Activated naive CD4-positive, alpha-beta T cell treated with anti-CD3 and anti-CD28 coated beads, Interleukin-2, amount 50 U/mL, for 24 hours (primary cell): ENCODE results near the gene CDH2.

Experiments used
- H3K27ac Mint-ChIP-seq: one replicate; pipeline ENCODE4 v1.8.0; 2021; ENCODE audit warnings: mild to moderate bottlenecking, mixed read lengths
- H3K27me3 Mint-ChIP-seq: one replicate; pipeline ENCODE4 v1.8.0; 2021; ENCODE audit warnings: mixed read lengths
- H3K36me3 Mint-ChIP-seq: one replicate; pipeline ENCODE4 v1.8.0; 2021; ENCODE audit warnings: mixed read lengths
- H3K4me1 Mint-ChIP-seq: one replicate; pipeline ENCODE4 v1.8.0; 2021; ENCODE audit warnings: mixed read lengths
- H3K4me3 Mint-ChIP-seq: one replicate; pipeline ENCODE4 v1.8.0; 2021; ENCODE audit warnings: mild to moderate bottlenecking, mixed read lengths
- H3K9me3 Mint-ChIP-seq: one replicate; pipeline ENCODE4 v1.8.0; 2021; ENCODE audit warnings: mixed read lengths

Gene CDH2

GRCh38 chr18:28152354-28152753 lies 24.6 kb downstream of the CDH2 start:
- no peaks in the 10 kb centered on the region for H3K9me3 Mint-ChIP-seq
- H3K27ac Mint-ChIP-seq, result no peak overlapping the region

GRCh38 chr18:28151434-28151833 lies 25.5 kb downstream of the CDH2 start:
- no peak overlapping the region for H3K27ac Mint-ChIP-seq
- no peaks in the 10 kb centered on the region for H3K9me3 Mint-ChIP-seq
- no peaks in the 10 kb centered on the region for H3K4me1 Mint-ChIP-seq
- no peaks in the 10 kb centered on the region for H3K27me3 Mint-ChIP-seq
- no peaks in the 10 kb centered on the region for H3K36me3 Mint-ChIP-seq
- H3K4me3 Mint-ChIP-seq, result no peak overlapping the region

More at GRCh38 chr18:28152354-28152753, 24.6 kb downstream of the CDH2 start:
- Mint-ChIP-seq H3K36me3 (no peaks in the 10 kb centered on the region), H3K4me3 (no peak overlapping the region), H3K27me3 (no peaks in the 10 kb centered on the region), H3K4me1 (no peaks in the 10 kb centered on the region)

GRCh38 chr18:28150925-28151324 lies 26.0 kb downstream of the CDH2 start:
- Mint-ChIP-seq H3K9me3 (no peaks in the 10 kb centered on the region), H3K4me1 (no peaks in the 10 kb centered on the region), H3K36me3 (no peaks in the 10 kb centered on the region), H3K27me3 (no peaks in the 10 kb centered on the region), H3K27ac (no peak overlapping the region), H3K4me3 (no peak overlapping the region)

DNA sequence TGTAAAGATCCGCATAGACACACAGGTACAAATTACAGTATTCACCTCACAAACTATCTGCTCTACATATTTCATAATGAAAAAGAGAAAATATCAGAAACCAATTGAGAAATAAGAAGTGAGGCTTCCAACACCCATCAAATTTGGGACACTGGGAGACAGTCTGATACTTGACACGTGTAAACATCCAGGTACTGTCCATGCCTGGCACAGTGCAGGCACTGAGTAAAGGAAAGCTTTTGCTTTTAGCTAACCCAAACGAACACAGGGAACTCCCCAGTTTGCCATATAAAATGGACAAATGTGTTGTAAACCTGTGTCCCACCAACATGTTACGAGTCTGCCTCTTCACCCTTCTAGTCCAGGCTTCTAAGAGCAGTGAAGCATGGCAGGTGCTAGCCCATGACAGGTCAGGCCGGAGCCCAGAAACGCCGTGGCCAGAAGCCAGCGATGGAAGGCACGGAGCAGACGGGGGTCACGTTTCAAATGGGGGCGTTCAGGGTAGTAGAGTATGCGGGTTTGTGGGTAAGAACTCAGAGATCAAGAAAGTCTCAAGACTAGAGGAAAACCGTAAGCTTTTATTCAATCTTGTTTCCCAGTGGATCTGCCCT lies 27.0 kb downstream of the CDH2 start:
- Mint-ChIP-seq H3K9me3 (no peaks in the 10 kb centered on the region), H3K27me3 (no peaks in the 10 kb centered on the region), H3K4me3 (no peak overlapping the region), H3K4me1 (no peaks in the 10 kb centered on the region), H3K36me3 (no peaks in the 10 kb centered on the region), H3K27ac (no peak overlapping the region)

DNA sequence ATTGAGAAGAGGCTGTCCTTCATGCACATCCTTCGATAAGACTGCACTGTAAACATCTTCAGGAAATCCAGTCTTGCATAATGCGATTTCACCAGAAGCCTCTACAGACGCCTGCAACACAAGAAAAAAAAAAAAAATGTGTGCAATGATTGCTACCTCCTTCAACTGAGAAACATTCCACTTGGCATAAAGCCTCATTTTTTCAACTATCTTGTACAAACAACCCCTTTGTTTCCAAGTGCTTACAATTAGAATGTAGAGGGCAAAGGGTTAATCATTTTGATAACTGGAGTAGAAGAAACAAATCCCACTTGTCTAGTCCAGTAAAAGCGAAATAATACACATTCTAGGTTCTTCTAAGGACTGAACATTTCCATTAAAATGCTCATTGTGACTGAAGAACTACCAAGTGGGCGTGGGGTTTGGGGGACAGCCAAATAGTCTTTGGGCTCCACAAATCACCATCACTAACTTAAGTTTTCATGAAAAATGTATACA lies 29.2 kb downstream of the CDH2 start:
- no peaks in the 10 kb centered on the region for H3K36me3 Mint-ChIP-seq
- H3K27ac Mint-ChIP-seq, result no peak overlapping the region
- no peaks in the 10 kb centered on the region for H3K27me3 Mint-ChIP-seq
- no peak overlapping the region for H3K4me3 Mint-ChIP-seq
- no peaks in the 10 kb centered on the region for H3K9me3 Mint-ChIP-seq
- H3K4me1 Mint-ChIP-seq, result no peaks in the 10 kb centered on the region

DNA sequence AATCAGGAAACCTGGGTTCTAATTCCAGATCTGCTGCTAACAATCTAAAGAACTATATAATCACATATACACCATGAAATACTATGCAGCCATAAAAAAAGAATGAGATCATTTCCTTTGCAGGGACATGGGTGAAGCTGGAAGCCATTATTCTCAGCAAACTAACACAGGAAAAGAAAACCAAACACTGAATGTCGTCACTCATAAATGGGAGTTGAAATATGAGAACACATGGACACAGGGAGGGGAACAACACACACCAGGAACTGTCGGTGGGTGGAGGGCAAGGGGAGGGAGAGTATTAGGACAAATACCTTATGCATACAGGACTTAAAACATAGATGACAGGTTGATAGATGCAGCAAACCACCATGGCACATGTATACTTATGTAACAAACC lies 33.2 kb downstream of the CDH2 start:
- H3K9me3 Mint-ChIP-seq, result no peaks in the 10 kb centered on the region
- no peak overlapping the region for H3K27ac Mint-ChIP-seq
- H3K4me1 Mint-ChIP-seq, result no peaks in the 10 kb centered on the region
- no peak overlapping the region for H3K4me3 Mint-ChIP-seq
- H3K36me3 Mint-ChIP-seq, result no peaks in the 10 kb centered on the region
- no peaks in the 10 kb centered on the region for H3K27me3 Mint-ChIP-seq

DNA sequence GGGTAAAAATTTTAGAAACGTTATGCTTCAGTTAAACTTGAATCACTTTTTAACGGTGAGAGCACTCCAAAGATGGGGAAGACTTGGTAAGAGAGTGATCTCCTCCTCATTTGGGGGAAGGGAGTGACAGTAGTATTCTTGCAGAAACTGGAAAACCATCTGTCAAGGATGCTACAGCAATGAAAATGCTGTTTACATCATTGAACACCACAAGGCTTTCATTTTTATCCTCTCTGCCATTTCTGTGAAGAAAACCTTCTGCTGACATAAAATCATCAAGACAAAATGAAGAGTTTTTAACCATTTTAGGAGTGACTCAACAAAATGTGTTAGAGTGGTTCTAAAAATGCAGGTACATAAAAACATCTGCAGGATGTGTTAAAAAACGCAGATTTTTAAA lies 38.1 kb downstream of the CDH2 start:
- Mint-ChIP-seq H3K27me3 (no peaks in the 10 kb centered on the region), H3K36me3 (no peaks in the 10 kb centered on the region), H3K9me3 (peaks cover 4% of the 10 kb centered on the region), H3K4me1 (no peaks in the 10 kb centered on the region), H3K27ac (no peak overlapping the region), H3K4me3 (no peak overlapping the region)

DNA sequence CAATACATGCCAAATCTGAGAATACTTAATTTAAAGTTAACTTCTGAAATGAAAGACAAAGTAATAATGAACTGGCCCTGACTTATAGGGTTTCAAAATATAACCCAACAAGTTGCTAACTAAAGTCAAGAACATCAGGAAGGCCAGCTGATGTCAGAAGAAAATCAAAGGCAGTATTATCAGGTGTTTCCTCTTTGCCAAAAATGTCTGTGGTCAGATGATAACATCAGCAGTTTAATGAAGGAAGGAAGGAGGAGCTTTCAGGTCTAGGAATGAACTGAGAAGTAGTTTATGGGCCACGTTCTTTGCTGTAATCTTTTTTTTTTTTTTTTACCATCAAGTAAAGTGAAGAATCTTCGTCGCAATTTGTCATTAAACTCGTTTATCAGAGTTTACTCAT lies 40.9 kb downstream of the CDH2 start:
- Mint-ChIP-seq H3K27me3 (no peaks in the 10 kb centered on the region), H3K27ac (no peak overlapping the region), H3K9me3 (peaks cover 4% of the 10 kb centered on the region), H3K36me3 (no peaks in the 10 kb centered on the region), H3K4me1 (no peaks in the 10 kb centered on the region), H3K4me3 (no peak overlapping the region)

DNA sequence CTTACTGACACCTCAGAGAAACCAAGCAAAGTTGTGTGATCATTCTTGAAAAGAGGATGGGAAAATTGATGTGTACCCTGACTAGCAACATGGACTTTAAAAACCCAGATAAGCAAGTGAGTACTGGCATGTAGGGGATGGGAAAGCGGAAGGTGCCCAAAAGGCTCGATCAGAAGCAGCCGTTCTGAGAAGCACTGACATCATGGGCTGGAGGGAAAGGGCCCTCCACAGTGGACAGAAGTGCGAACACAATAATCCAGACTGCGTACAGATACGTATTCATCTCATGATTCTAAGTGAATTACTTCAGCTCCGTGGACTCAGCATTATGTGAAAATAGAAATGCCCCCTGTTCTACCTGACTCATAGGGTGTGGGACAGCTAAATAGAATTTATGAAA lies 42.2 kb downstream of the CDH2 start:
- H3K27ac Mint-ChIP-seq, result no peak overlapping the region
- H3K4me1 Mint-ChIP-seq, result no peaks in the 10 kb centered on the region
- H3K27me3 Mint-ChIP-seq, result no peaks in the 10 kb centered on the region
- peaks cover 4% of the 10 kb centered on the region for H3K9me3 Mint-ChIP-seq
- no peaks in the 10 kb centered on the region for H3K36me3 Mint-ChIP-seq
- no peak overlapping the region for H3K4me3 Mint-ChIP-seq

DNA sequence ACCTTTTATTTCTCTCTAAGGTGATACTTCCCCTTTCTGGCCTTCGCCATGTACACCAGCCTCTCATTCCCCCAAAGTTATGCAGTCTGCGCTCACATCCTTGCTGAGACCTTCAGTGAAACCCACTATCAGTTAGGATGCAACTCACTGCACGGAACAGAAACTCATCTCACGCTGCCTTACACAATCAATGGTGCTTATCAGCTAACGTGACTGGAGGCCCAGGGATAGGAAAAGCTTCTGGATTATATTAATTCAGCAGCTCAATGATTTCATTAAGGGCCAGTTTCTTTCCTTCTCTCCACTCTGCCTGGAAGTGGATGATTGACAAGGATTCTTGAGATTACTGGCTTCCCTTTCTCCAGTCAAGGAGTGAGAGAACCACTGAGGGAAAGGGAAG lies 44.8 kb downstream of the CDH2 start:
- no peaks in the 10 kb centered on the region for H3K4me1 Mint-ChIP-seq
- H3K27me3 Mint-ChIP-seq, result no peaks in the 10 kb centered on the region
- H3K4me3 Mint-ChIP-seq, result no peak overlapping the region
- peaks cover 4% of the 10 kb centered on the region for H3K9me3 Mint-ChIP-seq
- no peaks in the 10 kb centered on the region for H3K36me3 Mint-ChIP-seq
- H3K27ac Mint-ChIP-seq, result no peak overlapping the region

GRCh38 chr18:28128659-28128980 lies 48.3 kb downstream of the CDH2 start:
- Mint-ChIP-seq H3K9me3 (peaks cover 6% of the 10 kb centered on the region), H3K27me3 (no peaks in the 10 kb centered on the region), H3K4me1 (no peaks in the 10 kb centered on the region), H3K4me3 (no peak overlapping the region), H3K36me3 (no peaks in the 10 kb centered on the region), H3K27ac (no peak overlapping the region)

GRCh38 chr18:28127763-28128658 lies 48.9 kb downstream of the CDH2 start:
- no peaks in the 10 kb centered on the region for H3K4me1 Mint-ChIP-seq
- no peaks in the 10 kb centered on the region for H3K27me3 Mint-ChIP-seq
- no peak overlapping the region for H3K27ac Mint-ChIP-seq
- no peak overlapping the region for H3K4me3 Mint-ChIP-seq
- H3K36me3 Mint-ChIP-seq, result no peaks in the 10 kb centered on the region
- peaks cover 6% of the 10 kb centered on the region for H3K9me3 Mint-ChIP-seq

GRCh38 chr18:28127228-28127627 lies 49.7 kb downstream of the CDH2 start:
- no peak overlapping the region for H3K4me3 Mint-ChIP-seq
- peaks cover 6% of the 10 kb centered on the region for H3K9me3 Mint-ChIP-seq
- H3K36me3 Mint-ChIP-seq, result no peaks in the 10 kb centered on the region
- H3K27ac Mint-ChIP-seq, result no peak overlapping the region
- no peaks in the 10 kb centered on the region for H3K27me3 Mint-ChIP-seq
- no peaks in the 10 kb centered on the region for H3K4me1 Mint-ChIP-seq

- H3K9me3 Mint-ChIP-seq, result peaks cover 6% of the 10 kb centered on the region
- no peaks in the 10 kb centered on the region for H3K36me3 Mint-ChIP-seq
- H3K4me3 Mint-ChIP-seq, result no peak overlapping the region
- H3K27me3 Mint-ChIP-seq, result no peaks in the 10 kb centered on the region
- no peaks in the 10 kb centered on the region for H3K4me1 Mint-ChIP-seq
- no peak overlapping the region for H3K27ac Mint-ChIP-seq
Observed at GRCh38 chr18:28126768-28127167, 50.2 kb downstream of the CDH2 start.

- Mint-ChIP-seq H3K4me3 (no peak overlapping the region), H3K4me1 (no peaks in the 10 kb centered on the region), H3K9me3 (peaks cover 8% of the 10 kb centered on the region), H3K27me3 (no peaks in the 10 kb centered on the region), H3K27ac (no peak overlapping the region), H3K36me3 (no peaks in the 10 kb centered on the region)
Observed at GRCh38 chr18:28125051-28125450, 51.9 kb downstream of the CDH2 start.

- Mint-ChIP-seq H3K9me3 (peaks cover 13% of the 10 kb centered on the region), H3K4me1 (no peaks in the 10 kb centered on the region), H3K27me3 (no peaks in the 10 kb centered on the region), H3K36me3 (no peaks in the 10 kb centered on the region), H3K27ac (no peak overlapping the region), H3K4me3 (no peak overlapping the region)
Observed at GRCh38 chr18:28124131-28125029, 52.5 kb downstream of the CDH2 start.
